Central memory CD8-positive, alpha-beta T cell (primary cell): ENCODE data around the gene SGIP1.

Experiments used
- ATAC-seq: fragments of 150-1000 bp; cut with Tn5 transposase; replicated peaks from 2 replicates; pipeline ENCODE4 v1.10.0; 2022; ENCODE audit warnings: mild to moderate bottlenecking, moderate FRiP score, moderate number of reproducible peaks; ENCODE audit not compliant: poor library complexity, severe bottlenecking; ENCODE audit errors: extremely low read depth
- DNase-seq, 2 donors: peaks; one replicate each; pipeline ENCODE4 v3.0.0; 2021; ENCODE audit warnings: low spot score in 2 of 2
- H3K27ac Mint-ChIP-seq: one replicate; pipeline ENCODE4 v1.8.0; 2022; ENCODE audit warnings: low read depth, mild to moderate bottlenecking, moderate library complexity, mixed read lengths
- H3K27me3 Mint-ChIP-seq: one replicate; pipeline ENCODE4 v1.8.0; 2022; ENCODE audit warnings: mixed read lengths
- H3K36me3 Mint-ChIP-seq: one replicate; pipeline ENCODE4 v1.8.0; 2022; ENCODE audit warnings: mild to moderate bottlenecking, moderate library complexity, mixed read lengths; ENCODE audit not compliant: insufficient read depth
- H3K4me1 Mint-ChIP-seq: one replicate; pipeline ENCODE4 v1.8.0; 2022; ENCODE audit warnings: mixed read lengths
- H3K4me3 Mint-ChIP-seq: one replicate; pipeline ENCODE4 v1.8.0; 2022; ENCODE audit warnings: mild to moderate bottlenecking, moderate library complexity, mixed read lengths
- H3K9me3 Mint-ChIP-seq: one replicate; pipeline ENCODE4 v1.8.0; 2022; ENCODE audit warnings: mixed read lengths

SGIP1 gene

GRCh38 chr1:66542811-66543767 is 9.1 kb downstream of the SGIP1 start:
- no peak for DNase-seq
- no peak overlapping the region for H3K4me3 Mint-ChIP-seq
- H3K27me3 Mint-ChIP-seq, result peaks cover 41% of the 10 kb centered on the region
- no peaks in the 10 kb centered on the region for H3K9me3 Mint-ChIP-seq
- no peak for ATAC-seq
- no peaks in the 10 kb centered on the region for H3K36me3 Mint-ChIP-seq
- no peak overlapping the region for H3K27ac Mint-ChIP-seq
- H3K4me1 Mint-ChIP-seq, result no peaks in the 10 kb centered on the region

- Mint-ChIP-seq H3K4me3 (no peak overlapping the region), H3K4me1 (no peaks in the 10 kb centered on the region), H3K27ac (no peak overlapping the region), H3K36me3 (no peaks in the 10 kb centered on the region), H3K9me3 (no peaks in the 10 kb centered on the region), H3K27me3 (peaks cover 22% of the 10 kb centered on the region)
- DNase-seq (no peak), ATAC-seq (no peak)
These were observed 12.3 kb downstream of the SGIP1 start for GRCh38 chr1:66546047-66546810.

GRCh38 chr1:66549017-66549416 is 15.1 kb downstream of the SGIP1 start:
- DNase-seq (no peak), ATAC-seq (no peak)
- peaks cover 28% of the 10 kb centered on the region for H3K27me3 Mint-ChIP-seq
- no peaks in the 10 kb centered on the region for H3K4me1 Mint-ChIP-seq
- H3K4me3 Mint-ChIP-seq, result no peak overlapping the region
- H3K36me3 Mint-ChIP-seq, result no peaks in the 10 kb centered on the region
- H3K9me3 Mint-ChIP-seq, result no peaks in the 10 kb centered on the region
- H3K27ac Mint-ChIP-seq, result no peak overlapping the region

GRCh38 chr1:66550243-66550642 is 16.3 kb downstream of the SGIP1 start:
- Mint-ChIP-seq H3K9me3 (no peaks in the 10 kb centered on the region), H3K4me3 (no peak overlapping the region), H3K36me3 (no peaks in the 10 kb centered on the region), H3K27ac (no peak overlapping the region), H3K4me1 (no peaks in the 10 kb centered on the region), H3K27me3 (peaks cover 37% of the 10 kb centered on the region)
- DNase-seq (no peak), ATAC-seq (no peak)

- Mint-ChIP-seq H3K4me1 (no peaks in the 10 kb centered on the region), H3K4me3 (no peak overlapping the region), H3K27ac (no peak overlapping the region), H3K9me3 (no peaks in the 10 kb centered on the region), H3K36me3 (no peaks in the 10 kb centered on the region), H3K27me3 (peaks cover 54% of the 10 kb centered on the region)
- no peak for ATAC-seq
- no peak for DNase-seq
These were observed 18.3 kb downstream of the SGIP1 start for GRCh38 chr1:66552287-66552686.

- DNase-seq (no peak), ATAC-seq (no peak)
- Mint-ChIP-seq H3K27ac (no peak overlapping the region), H3K27me3 (peaks cover 48% of the 10 kb centered on the region), H3K4me3 (no peak overlapping the region), H3K9me3 (no peaks in the 10 kb centered on the region), H3K36me3 (no peaks in the 10 kb centered on the region), H3K4me1 (no peaks in the 10 kb centered on the region)
These were observed 18.9 kb downstream of the SGIP1 start for GRCh38 chr1:66552829-66553228.

GRCh38 chr1:66553846-66554245 is 19.9 kb downstream of the SGIP1 start:
- Mint-ChIP-seq H3K27ac (no peak overlapping the region), H3K27me3 (peaks cover 46% of the 10 kb centered on the region), H3K4me3 (no peak overlapping the region), H3K36me3 (no peaks in the 10 kb centered on the region), H3K9me3 (no peaks in the 10 kb centered on the region), H3K4me1 (no peaks in the 10 kb centered on the region)
- ATAC-seq (no peak), DNase-seq (no peak)

- ATAC-seq (no peak), DNase-seq (no peak)
- no peaks in the 10 kb centered on the region for H3K9me3 Mint-ChIP-seq
- H3K4me3 Mint-ChIP-seq, result no peak overlapping the region
- peaks cover 40% of the 10 kb centered on the region for H3K27me3 Mint-ChIP-seq
- no peaks in the 10 kb centered on the region for H3K36me3 Mint-ChIP-seq
- H3K4me1 Mint-ChIP-seq, result no peaks in the 10 kb centered on the region
- H3K27ac Mint-ChIP-seq, result no peak overlapping the region
These were observed 22.2 kb downstream of the SGIP1 start for GRCh38 chr1:66556161-66556611.

GRCh38 chr1:66557157-66557556 is 23.2 kb downstream of the SGIP1 start:
- Mint-ChIP-seq H3K27me3 (peaks cover 50% of the 10 kb centered on the region), H3K4me3 (no peak overlapping the region)
- ATAC-seq, result no peak

GRCh38 chr1:66559517-66559916 is 25.6 kb downstream of the SGIP1 start:
- no peaks in the 10 kb centered on the region for H3K9me3 Mint-ChIP-seq
- H3K27ac Mint-ChIP-seq, result no peak overlapping the region
- no peaks in the 10 kb centered on the region for H3K36me3 Mint-ChIP-seq
- H3K4me3 Mint-ChIP-seq, result no peak overlapping the region
- H3K4me1 Mint-ChIP-seq, result no peaks in the 10 kb centered on the region
- peaks cover 64% of the 10 kb centered on the region for H3K27me3 Mint-ChIP-seq
- DNase-seq, result no peak
- no peak for ATAC-seq

More at GRCh38 chr1:66557157-66557556, 23.2 kb downstream of the SGIP1 start:
- H3K9me3 Mint-ChIP-seq, result no peaks in the 10 kb centered on the region
- no peak overlapping the region for H3K27ac Mint-ChIP-seq
- no peaks in the 10 kb centered on the region for H3K36me3 Mint-ChIP-seq
- H3K4me1 Mint-ChIP-seq, result no peaks in the 10 kb centered on the region
- no peak for DNase-seq

GRCh38 chr1:66562561-66562960 is 28.6 kb downstream of the SGIP1 start:
- no peaks in the 10 kb centered on the region for H3K9me3 Mint-ChIP-seq
- no peak overlapping the region for H3K27ac Mint-ChIP-seq

GRCh38 chr1:66563094-66563800 is 29.3 kb downstream of the SGIP1 start:
- no peaks in the 10 kb centered on the region for H3K36me3 Mint-ChIP-seq
- H3K9me3 Mint-ChIP-seq, result peaks cover 6% of the 10 kb centered on the region
- H3K4me3 Mint-ChIP-seq, result no peak overlapping the region
- H3K27ac Mint-ChIP-seq, result no peak overlapping the region
- DNase-seq (no peak), ATAC-seq (no peak)
- peaks cover 56% of the 10 kb centered on the region for H3K27me3 Mint-ChIP-seq
- no peaks in the 10 kb centered on the region for H3K4me1 Mint-ChIP-seq

More at GRCh38 chr1:66562561-66562960, 28.6 kb downstream of the SGIP1 start:
- DNase-seq (no peak), ATAC-seq (no peak)
- Mint-ChIP-seq H3K36me3 (no peaks in the 10 kb centered on the region), H3K4me3 (no peak overlapping the region), H3K4me1 (no peaks in the 10 kb centered on the region), H3K27me3 (peaks cover 49% of the 10 kb centered on the region)
